Superior temporal gyrus (tissue), 1 donor: Measurements from ENCODE around the gene YBX2.
A peak's percentile ranks its signal among the peaks of the same experiment; 100 is the strongest.

Experiments
- DNase-seq: peaks from one replicate; pipeline ENCODE4 v3.0.0-alpha.2; 2016; ENCODE audit errors: extremely low spot score

Gene YBX2

GRCh38 chr17:7296189-7296861 is 1.9 kb upstream of the YBX2 start:
- peak; percentile 77 for DNase-seq

GRCh38 chr17:7295230-7296180 is 1.1 kb upstream of the YBX2 start:
- DNase-seq, result no peak

GRCh38 chr17:7293816-7294613 is 424 bp downstream of the YBX2 start:
- DNase-seq, result no peak

- no peak for DNase-seq
These were observed 1.3 kb downstream of the YBX2 start for GRCh38 chr17:7293159-7293558.

- no peak for DNase-seq
These were observed 1.7 kb downstream of the YBX2 start for GRCh38 chr17:7292729-7293128.

- no peak for DNase-seq
These were observed 2.2 kb downstream of the YBX2 start for GRCh38 chr17:7292194-7292593.

- no peak for DNase-seq
These were observed 3.8 kb downstream of the YBX2 start for GRCh38 chr17:7290685-7291084.

GRCh38 chr17:7290166-7290565 is 4.3 kb downstream of the YBX2 start:
- no peak for DNase-seq

- DNase-seq, result no peak
These were observed 5.0 kb downstream of the YBX2 start for GRCh38 chr17:7289256-7290032.

GRCh38 chr17:7285679-7286078 is 8.8 kb downstream of the YBX2 start:
- no peak for DNase-seq

GRCh38 chr17:7284911-7285310 is 9.5 kb downstream of the YBX2 start:
- DNase-seq, result no peak

- no peak for DNase-seq
These were observed 10.8 kb downstream of the YBX2 start for GRCh38 chr17:7283471-7284216.

- no peak for DNase-seq
These were observed 11.6 kb downstream of the YBX2 start for GRCh38 chr17:7282752-7283321.

- DNase-seq, result no peak
These were observed 12.3 kb downstream of the YBX2 start for GRCh38 chr17:7281953-7282751.

- DNase-seq, result peak; percentile 47
These were observed 13.1 kb downstream of the YBX2 start, which contains the start of gene SLC2A4 for GRCh38 chr17:7281074-7281952. Gene SLC2A4 (plus strand): TSS chr17:7281718. CDS start chr17:7281935, 217 bp downstream.

GRCh38 chr17:7280519-7281073 is 13.8 kb downstream of the YBX2 start:
- DNase-seq, result peak; percentile 90

- DNase-seq, result no peak
These were observed 15.0 kb downstream of the YBX2 start for GRCh38 chr17:7279448-7279847.

- no peak for DNase-seq
These were observed 27.7 kb downstream of the YBX2 start for GRCh38 chr17:7266784-7267183.
